ENCODE data around the gene TMED9.
"Not testable (repeated sequence)": the region's sequence is repeated elsewhere in the genome, so short reads cannot be mapped to it uniquely, and the experiment has no call there.

Gene TMED9

GRCh38 chr5:177592010-177592834 lies at the start of gene TMED9:
TMED9 (plus strand) TSS chr5:177592203; CDS start chr5:177592215, 12 bp downstream.
- DNase-seq (ENCODE audit: low read depth): peak; percentile 74

- DNase-seq (ENCODE audit: low read depth): no peak
These were observed 49.1 kb upstream of the TMED9 start for GRCh38 chr5:177542816-177543465.

GRCh38 chr5:177545487-177546257 lies 46.3 kb upstream of the TMED9 start:
- no peak for DNase-seq (ENCODE audit: low read depth)

- no peak for DNase-seq (ENCODE audit: low read depth)
These were observed 45.7 kb upstream of the TMED9 start for GRCh38 chr5:177546258-177546741.

- no peak for DNase-seq (ENCODE audit: low read depth)
These were observed 44.3 kb upstream of the TMED9 start for GRCh38 chr5:177547736-177548135.

GRCh38 chr5:177548495-177548894 lies 43.5 kb upstream of the TMED9 start:
- no peak for DNase-seq (ENCODE audit: low read depth)

- no peak for DNase-seq (ENCODE audit: low read depth)
These were observed 41.9 kb upstream of the TMED9 start for GRCh38 chr5:177550122-177550521.

GRCh38 chr5:177552839-177553455 lies 39.1 kb upstream of the TMED9 start:
- DNase-seq (ENCODE audit: low read depth): no peak

- DNase-seq (ENCODE audit: low read depth): peak; percentile 26
These were observed 38.2 kb upstream of the TMED9 start for GRCh38 chr5:177553671-177554429.

GRCh38 chr5:177554474-177555111 lies 37.4 kb upstream of the TMED9 start, which contains the start of gene FAM193B:
FAM193B (minus strand) TSS chr5:177554563; CDS start chr5:177554458, 105 bp downstream.
- DNase-seq (ENCODE audit: low read depth): peak; percentile 93

GRCh38 chr5:177555228-177555627 lies 36.8 kb upstream of the TMED9 start:
- DNase-seq (ENCODE audit: low read depth): no peak

- no peak for DNase-seq (ENCODE audit: low read depth)
These were observed 36.3 kb upstream of the TMED9 start for GRCh38 chr5:177555665-177556064.

GRCh38 chr5:177557041-177557647 lies 34.9 kb upstream of the TMED9 start:
- no peak for DNase-seq (ENCODE audit: low read depth)

- no peak for DNase-seq (ENCODE audit: low read depth)
These were observed 34.2 kb upstream of the TMED9 start for GRCh38 chr5:177557796-177558195.

GRCh38 chr5:177559446-177559941 lies 32.5 kb upstream of the TMED9 start:
- DNase-seq (ENCODE audit: low read depth): not testable (repeated sequence)

- DNase-seq (ENCODE audit: low read depth): no peak
These were observed 27.0 kb upstream of the TMED9 start for GRCh38 chr5:177565046-177565445.

- DNase-seq (ENCODE audit: low read depth): no peak
These were observed 23.7 kb upstream of the TMED9 start for GRCh38 chr5:177568326-177568725.

- no peak for DNase-seq (ENCODE audit: low read depth)
These were observed 22.1 kb upstream of the TMED9 start for GRCh38 chr5:177569894-177570293.

GRCh38 chr5:177575488-177575887 lies 16.5 kb upstream of the TMED9 start:
- DNase-seq (ENCODE audit: low read depth): no peak

- no peak for DNase-seq (ENCODE audit: low read depth)
These were observed 15.8 kb upstream of the TMED9 start for GRCh38 chr5:177576169-177576568.
